Naive B cell (primary cell): ENCODE measurements around the gene NRG3. TPM values are rescaled to one million over a fixed set of nuclear protein-coding genes. Genes with fewer than 3 reads are reported as not detected.

Source experiments
- ATAC-seq, 2 donors: fragments of 150-1000 bp; cut with Tn5 transposase; 2 replicates each; pipeline ENCODE4 v1.10.0; 2021; ENCODE audit warnings: low read depth in 2 of 2, mild to moderate bottlenecking in 2 of 2, moderate library complexity in 2 of 2
- DNase-seq: peaks from one replicate; pipeline ENCODE4 v3.0.0; 2022
- H3K27ac Mint-ChIP-seq, 6 donors: one replicate each; pipeline ENCODE4 v1.8.0; 2020 to 2022; ENCODE audit warnings: mild to moderate bottlenecking in 6 of 6, mixed read lengths in 6 of 6, moderate library complexity in 5 of 6, inconsistent platforms in 2 of 6
- H3K27me3 Mint-ChIP-seq, 3 donors: one replicate each; pipeline ENCODE4 v1.8.0; 2021 to 2022; ENCODE audit warnings: mixed read lengths in 3 of 3, mild to moderate bottlenecking in 1 of 3
- H3K36me3 Mint-ChIP-seq, 2 donors: one replicate each; pipeline ENCODE4 v1.8.0; 2020 to 2022; ENCODE audit warnings: mixed read lengths in 2 of 2, inconsistent platforms in 1 of 2, mild to moderate bottlenecking in 1 of 2
- H3K4me1 Mint-ChIP-seq, 3 donors: one replicate each; pipeline ENCODE4 v1.8.0; 2020 to 2022; ENCODE audit warnings: mixed read lengths in 3 of 3, inconsistent platforms in 1 of 3, mild to moderate bottlenecking in 1 of 3, moderate library complexity in 1 of 3
- H3K4me3 Mint-ChIP-seq, 8 donors: one replicate each; pipeline ENCODE4 v1.8.0; 2020 to 2022; ENCODE audit warnings: mild to moderate bottlenecking in 8 of 8, mixed read lengths in 8 of 8, moderate library complexity in 8 of 8, inconsistent platforms in 2 of 8
- H3K9me3 Mint-ChIP-seq, 7 donors: one replicate each; pipeline ENCODE4 v1.8.0; 2020 to 2022; ENCODE audit warnings: mixed read lengths in 7 of 7, mild to moderate bottlenecking in 5 of 7, inconsistent platforms in 2 of 7, moderate library complexity in 1 of 7
- polyA plus RNA-seq, 6 donors: library from polyadenylated mRNA; unstranded; fragments of 300-500 nt; fragmentation: Illumina TruSeq; gene quantifications; one replicate each; pipeline ENCODE4 v1.2.3, GENCODE V29; 2021; ENCODE audit warnings: low read depth in 6 of 6

The NRG3 gene
- not detected for polyA plus RNA-seq

GRCh38 chr10:81874875-81875466, at the start of gene NRG3:
TSS of gene NRG3 (plus strand) at chr10:81875194.
- ATAC-seq (no peak), DNase-seq (no peak)
- H3K4me3 Mint-ChIP-seq = peak within 1 kb of the TSS; percentile 38 to 89 (median 70)
- peaks cover 0 to 15% (median 4%) of the 10 kb centered on the region in 7 donors for H3K9me3 Mint-ChIP-seq
- peaks cover 0 to 12% of the 10 kb centered on the region in 2 donors for H3K36me3 Mint-ChIP-seq
- peak within 1 kb of the TSS in 2 of 6 donors; percentile 40 to 70 for H3K27ac Mint-ChIP-seq
- H3K4me1 Mint-ChIP-seq = peaks cover 11 to 17% (median 12%) of the 10 kb centered on the region in 3 donors
- H3K27me3 Mint-ChIP-seq = peaks cover 45 to 63% (median 51%) of the 10 kb centered on the region in 3 donors

- peaks cover 0 to 8% (median 2%) of the 10 kb centered on the region in 7 donors for H3K9me3 Mint-ChIP-seq
- ATAC-seq (no peak), DNase-seq (no peak)
- H3K36me3 Mint-ChIP-seq = no peaks in the 10 kb centered on the region
- H3K4me3 Mint-ChIP-seq = no peak overlapping the region
- no peak overlapping the region for H3K27ac Mint-ChIP-seq
- no peaks in the 10 kb centered on the region for H3K4me1 Mint-ChIP-seq
- peaks cover 0 to 5% (median 0%) of the 10 kb centered on the region in 3 donors for H3K27me3 Mint-ChIP-seq
Measured at GRCh38 chr10:81828251-81828650, 46.7 kb upstream of the NRG3 start.

GRCh38 chr10:81831060-81831459, 43.9 kb upstream of the NRG3 start:
- H3K4me3 Mint-ChIP-seq = no peak overlapping the region
- no peak for DNase-seq
- no peak for ATAC-seq
- H3K4me1 Mint-ChIP-seq = no peaks in the 10 kb centered on the region
- peaks cover 0 to 5% (median 0%) of the 10 kb centered on the region in 3 donors for H3K27me3 Mint-ChIP-seq
- no peaks in the 10 kb centered on the region for H3K36me3 Mint-ChIP-seq
- peaks cover 0 to 8% (median 0%) of the 10 kb centered on the region in 7 donors for H3K9me3 Mint-ChIP-seq
- H3K27ac Mint-ChIP-seq = no peak overlapping the region

- Mint-ChIP-seq H3K27me3 (no peaks in the 10 kb centered on the region), H3K9me3 (peaks cover 0 to 3% (median 0%) of the 10 kb centered on the region in 7 donors), H3K4me3 (no peak overlapping the region), H3K36me3 (no peaks in the 10 kb centered on the region), H3K27ac (no peak overlapping the region), H3K4me1 (no peaks in the 10 kb centered on the region)
- DNase-seq = no peak
- no peak for ATAC-seq
Measured at GRCh38 chr10:81838950-81839349, 36.0 kb upstream of the NRG3 start.

- ATAC-seq (no peak), DNase-seq (no peak)
- peaks cover 0 to 3% (median 0%) of the 10 kb centered on the region in 7 donors for H3K9me3 Mint-ChIP-seq
- no peaks in the 10 kb centered on the region for H3K27me3 Mint-ChIP-seq
- H3K4me3 Mint-ChIP-seq = no peak overlapping the region
- H3K4me1 Mint-ChIP-seq = no peaks in the 10 kb centered on the region
- H3K27ac Mint-ChIP-seq = no peak overlapping the region
- no peaks in the 10 kb centered on the region for H3K36me3 Mint-ChIP-seq
Measured at GRCh38 chr10:81843042-81843441, 32.0 kb upstream of the NRG3 start.

GRCh38 chr10:81847675-81848074, 27.3 kb upstream of the NRG3 start:
- DNase-seq = no peak
- no peak overlapping the region for H3K4me3 Mint-ChIP-seq
- no peaks in the 10 kb centered on the region for H3K4me1 Mint-ChIP-seq
- peak overlapping the region in 1 of 6 donors; percentile 34 for H3K27ac Mint-ChIP-seq
- no peaks in the 10 kb centered on the region for H3K27me3 Mint-ChIP-seq
- ATAC-seq = no peak
- H3K9me3 Mint-ChIP-seq = peaks cover 0 to 4% (median 0%) of the 10 kb centered on the region in 7 donors
- H3K36me3 Mint-ChIP-seq = no peaks in the 10 kb centered on the region

- no peaks in the 10 kb centered on the region for H3K4me1 Mint-ChIP-seq
Measured at GRCh38 chr10:81848514-81848913, 26.5 kb upstream of the NRG3 start.

GRCh38 chr10:81848931-81849330, 26.1 kb upstream of the NRG3 start:
- H3K36me3 Mint-ChIP-seq = no peaks in the 10 kb centered on the region
- no peak for ATAC-seq
- no peaks in the 10 kb centered on the region for H3K4me1 Mint-ChIP-seq
- H3K4me3 Mint-ChIP-seq = no peak overlapping the region
- peaks cover 0 to 8% (median 2%) of the 10 kb centered on the region in 7 donors for H3K9me3 Mint-ChIP-seq
- H3K27ac Mint-ChIP-seq = no peak overlapping the region
- no peaks in the 10 kb centered on the region for H3K27me3 Mint-ChIP-seq
- DNase-seq = no peak

More at GRCh38 chr10:81848514-81848913, 26.5 kb upstream of the NRG3 start:
- Mint-ChIP-seq H3K4me3 (no peak overlapping the region), H3K27me3 (no peaks in the 10 kb centered on the region), H3K9me3 (peaks cover 0 to 4% (median 0%) of the 10 kb centered on the region in 7 donors), H3K36me3 (no peaks in the 10 kb centered on the region), H3K27ac (peak overlapping the region in 1 of 6 donors; percentile 2)
- ATAC-seq (no peak), DNase-seq (no peak)

GRCh38 chr10:81862596-81862995, 12.4 kb upstream of the NRG3 start:
- no peaks in the 10 kb centered on the region for H3K4me1 Mint-ChIP-seq
- H3K4me3 Mint-ChIP-seq = no peak overlapping the region
- ATAC-seq = no peak
- H3K27ac Mint-ChIP-seq = no peak overlapping the region
- H3K9me3 Mint-ChIP-seq = peaks cover 0 to 8% (median 0%) of the 10 kb centered on the region in 7 donors
- no peaks in the 10 kb centered on the region for H3K27me3 Mint-ChIP-seq
- no peak for DNase-seq
- H3K36me3 Mint-ChIP-seq = no peaks in the 10 kb centered on the region

GRCh38 chr10:81863771-81864170, 11.2 kb upstream of the NRG3 start:
- H3K4me1 Mint-ChIP-seq = no peaks in the 10 kb centered on the region
- H3K4me3 Mint-ChIP-seq = no peak overlapping the region
- ATAC-seq = no peak
- H3K27me3 Mint-ChIP-seq = peaks cover 0 to 3% (median 0%) of the 10 kb centered on the region in 3 donors
- no peak overlapping the region for H3K27ac Mint-ChIP-seq
- DNase-seq = no peak
- peaks cover 0 to 6% (median 0%) of the 10 kb centered on the region in 7 donors for H3K9me3 Mint-ChIP-seq
- no peaks in the 10 kb centered on the region for H3K36me3 Mint-ChIP-seq

- H3K4me3 Mint-ChIP-seq = no peak overlapping the region
- DNase-seq (no peak), ATAC-seq (no peak)
- peaks cover 0 to 6% (median 0%) of the 10 kb centered on the region in 7 donors for H3K9me3 Mint-ChIP-seq
- peaks cover 0 to 14% (median 0%) of the 10 kb centered on the region in 3 donors for H3K27me3 Mint-ChIP-seq
- H3K27ac Mint-ChIP-seq = no peak overlapping the region
- H3K4me1 Mint-ChIP-seq = no peaks in the 10 kb centered on the region
- no peaks in the 10 kb centered on the region for H3K36me3 Mint-ChIP-seq
Measured at GRCh38 chr10:81865581-81865980, 9.4 kb upstream of the NRG3 start.

GRCh38 chr10:81866753-81867152, 8.2 kb upstream of the NRG3 start:
- Mint-ChIP-seq H3K27ac (no peak overlapping the region), H3K4me3 (no peak overlapping the region), H3K36me3 (no peaks in the 10 kb centered on the region), H3K4me1 (no peaks in the 10 kb centered on the region), H3K9me3 (peaks cover 0 to 10% (median 0%) of the 10 kb centered on the region in 7 donors), H3K27me3 (peaks cover 0 to 24% (median 6%) of the 10 kb centered on the region in 3 donors)
- ATAC-seq (no peak), DNase-seq (no peak)

GRCh38 chr10:81870472-81870871, 4.5 kb upstream of the NRG3 start:
- Mint-ChIP-seq H3K36me3 (no peaks in the 10 kb centered on the region), H3K4me1 (peaks cover 0 to 4% (median 0%) of the 10 kb centered on the region in 3 donors), H3K27me3 (peaks cover 10 to 40% (median 16%) of the 10 kb centered on the region in 3 donors), H3K9me3 (peaks cover 0 to 11% (median 0%) of the 10 kb centered on the region in 7 donors), H3K27ac (no peak overlapping the region), H3K4me3 (no peak overlapping the region)
- no peak for DNase-seq
- ATAC-seq = no peak

- Mint-ChIP-seq H3K4me3 (peak overlapping the region in 1 of 8 donors; percentile 52), H3K9me3 (peaks cover 0 to 11% (median 2%) of the 10 kb centered on the region in 7 donors), H3K36me3 (peaks cover 0 to 10% of the 10 kb centered on the region in 2 donors), H3K27me3 (peaks cover 20 to 50% (median 25%) of the 10 kb centered on the region in 3 donors), H3K4me1 (peaks cover 9 to 14% (median 9%) of the 10 kb centered on the region in 3 donors), H3K27ac (no peak overlapping the region)
- DNase-seq = no peak
- ATAC-seq = no peak
Measured at GRCh38 chr10:81871558-81871957, 3.4 kb upstream of the NRG3 start.
